Fibroblast of the aortic adventitia (primary cell): ENCODE data around the gene SIK2. TPM values are rescaled to one million over a fixed set of nuclear protein-coding genes. Genes with fewer than 3 reads are reported as not detected.

Experiments used
- DNase-seq: peaks from one replicate; pipeline ENCODE4 v3.0.0-alpha.2; 2010; ENCODE audit warnings: low read depth
- H3K4me3 ChIP-seq: 2 replicates; pipeline ENCODE4 v1.5.1; 2011; ENCODE audit warnings: low read depth, mild to moderate bottlenecking, control low read depth, low read length, moderate library complexity
- total RNA-seq: library from RNA; depleted of rRNA; stranded (reverse); fragments of >200 nt; gene quantifications from 2 replicates; pipeline ENCODE4 v1.2.3, GENCODE V29; 2012; ENCODE audit warnings: low replicate concordance
- TF ChIP-seq, protein P1 (sequence below): IDR thresholded peaks from 2 replicates; pipeline ENCODE4 v1.5.1; 2011; ENCODE audit warnings: mild to moderate bottlenecking, low read length, control low read depth, inconsistent platforms; ENCODE audit not compliant: insufficient read depth

The SIK2 gene
- total RNA-seq, 1 donor = 16.6 TPM

DNA sequence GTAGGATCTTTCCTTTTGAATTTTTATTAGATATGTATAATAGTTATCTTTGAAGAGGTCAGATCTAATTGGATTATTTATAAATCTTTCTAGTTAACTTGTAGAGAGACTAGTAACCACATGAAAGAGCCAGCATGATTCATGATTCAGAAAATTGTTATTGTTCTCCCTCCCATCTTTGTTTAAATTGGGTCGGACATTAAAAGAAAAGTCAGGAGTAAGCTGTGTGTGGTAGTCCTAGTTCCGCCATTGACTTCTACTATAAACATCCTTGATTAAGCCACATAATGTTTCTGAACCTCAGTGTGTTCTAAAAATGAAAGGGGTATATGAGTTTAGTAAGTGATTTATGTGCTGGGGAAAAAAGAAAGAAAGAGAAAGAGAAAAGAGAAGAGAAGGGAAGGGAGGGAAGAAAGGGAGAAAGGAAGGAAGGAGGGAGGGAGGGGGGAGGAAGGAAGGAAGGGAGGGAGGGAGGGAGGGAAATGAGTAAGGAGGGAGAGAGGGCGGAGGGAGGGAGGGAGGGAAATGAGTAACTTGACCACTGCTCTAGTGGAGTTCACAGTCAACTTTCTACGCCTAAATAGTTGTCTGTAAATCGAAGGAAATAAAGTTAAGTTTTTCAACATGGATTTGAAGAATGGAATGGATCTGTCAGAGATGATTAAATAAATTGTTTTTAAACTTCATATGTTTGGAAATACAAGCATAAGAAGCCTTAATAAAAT, 32.9 kb downstream of the SIK2 start:
- TF ChIP-seq, protein P1, sequence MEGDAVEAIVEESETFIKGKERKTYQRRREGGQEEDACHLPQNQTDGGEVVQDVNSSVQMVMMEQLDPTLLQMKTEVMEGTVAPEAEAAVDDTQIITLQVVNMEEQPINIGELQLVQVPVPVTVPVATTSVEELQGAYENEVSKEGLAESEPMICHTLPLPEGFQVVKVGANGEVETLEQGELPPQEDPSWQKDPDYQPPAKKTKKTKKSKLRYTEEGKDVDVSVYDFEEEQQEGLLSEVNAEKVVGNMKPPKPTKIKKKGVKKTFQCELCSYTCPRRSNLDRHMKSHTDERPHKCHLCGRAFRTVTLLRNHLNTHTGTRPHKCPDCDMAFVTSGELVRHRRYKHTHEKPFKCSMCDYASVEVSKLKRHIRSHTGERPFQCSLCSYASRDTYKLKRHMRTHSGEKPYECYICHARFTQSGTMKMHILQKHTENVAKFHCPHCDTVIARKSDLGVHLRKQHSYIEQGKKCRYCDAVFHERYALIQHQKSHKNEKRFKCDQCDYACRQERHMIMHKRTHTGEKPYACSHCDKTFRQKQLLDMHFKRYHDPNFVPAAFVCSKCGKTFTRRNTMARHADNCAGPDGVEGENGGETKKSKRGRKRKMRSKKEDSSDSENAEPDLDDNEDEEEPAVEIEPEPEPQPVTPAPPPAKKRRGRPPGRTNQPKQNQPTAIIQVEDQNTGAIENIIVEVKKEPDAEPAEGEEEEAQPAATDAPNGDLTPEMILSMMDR = no peak
- H3K4me3 ChIP-seq = no peak overlapping the region
- DNase-seq = peak; percentile 44

DNA sequence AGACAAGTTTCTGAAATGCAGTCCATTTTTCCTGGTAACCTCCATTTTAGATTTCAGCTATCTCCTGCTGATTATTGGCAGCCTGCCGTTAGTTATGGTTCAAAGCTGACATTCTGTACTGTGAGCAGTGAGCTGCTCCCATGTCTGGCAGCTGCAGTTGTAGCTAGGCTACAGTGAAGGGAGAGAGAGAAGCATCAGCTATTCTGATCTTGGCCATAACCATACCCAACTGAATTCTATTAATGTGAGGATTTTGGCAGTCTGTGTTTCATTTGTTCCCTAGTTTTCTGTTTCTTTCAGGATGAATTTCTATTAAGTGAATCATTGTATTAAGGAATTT, 33.4 kb downstream of the SIK2 start:
- peak; percentile 93 for DNase-seq
- no peak overlapping the region for H3K4me3 ChIP-seq

DNA sequence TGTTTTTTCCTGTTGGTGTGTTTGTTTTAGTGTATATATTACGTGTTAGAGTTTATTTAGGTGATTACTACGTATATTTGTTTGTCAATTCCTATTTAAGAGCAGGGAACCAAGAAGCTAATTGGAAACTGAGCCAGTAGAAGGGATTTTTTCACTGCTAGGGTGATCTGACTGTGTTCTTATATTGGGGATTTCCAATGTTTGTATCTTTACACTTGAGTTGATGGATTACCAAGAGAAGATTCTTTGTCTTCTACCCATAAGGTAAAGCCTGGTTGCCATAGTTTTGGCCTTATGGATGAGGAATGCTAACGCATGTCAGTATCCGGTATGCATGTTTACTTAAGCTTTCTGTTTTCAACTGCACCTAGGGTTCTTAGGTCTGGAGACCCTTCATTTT, 35.6 kb downstream of the SIK2 start:
- TF ChIP-seq, protein P1 = no peak
- no peak overlapping the region for H3K4me3 ChIP-seq
- DNase-seq = no peak

More for the DNA sequence above, 33.4 kb downstream of the SIK2 start:
- TF ChIP-seq, protein P1 = no peak

DNA sequence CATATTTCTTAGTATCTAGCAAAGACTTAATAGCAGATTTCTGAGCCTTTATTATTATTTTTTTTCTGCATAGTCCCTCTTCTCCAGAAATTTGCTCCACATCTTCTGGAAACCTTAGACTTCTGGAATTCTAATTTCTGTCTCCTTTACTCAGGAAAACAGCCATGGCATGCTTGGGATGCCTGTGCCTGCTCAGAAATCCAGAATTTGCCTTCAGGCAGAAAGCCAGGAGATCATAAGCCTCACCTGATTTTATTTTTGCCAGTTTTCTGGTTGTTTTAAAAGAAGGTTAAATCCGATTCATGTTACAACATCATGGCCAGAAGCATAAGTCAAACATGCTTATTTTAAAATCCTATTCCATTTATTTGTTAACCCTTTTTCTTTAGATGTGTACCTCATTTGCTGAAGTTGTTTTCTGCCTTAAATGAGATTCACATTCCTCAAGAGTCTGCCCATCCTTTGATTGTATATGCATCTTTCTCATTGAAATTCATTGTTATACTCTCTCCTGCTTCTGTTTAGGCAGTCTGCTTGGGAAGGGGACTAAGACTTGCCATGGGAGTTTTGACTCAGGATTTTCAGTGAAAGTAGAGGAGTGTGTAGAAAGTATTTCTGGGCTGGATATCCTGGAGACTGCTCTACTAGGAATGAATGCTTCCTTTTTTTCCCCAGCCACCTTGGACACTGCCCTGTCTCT, 37.1 kb downstream of the SIK2 start:
- TF ChIP-seq, protein P1 = no peak
- H3K4me3 ChIP-seq = no peak overlapping the region
- peak; percentile 27 for DNase-seq

DNA sequence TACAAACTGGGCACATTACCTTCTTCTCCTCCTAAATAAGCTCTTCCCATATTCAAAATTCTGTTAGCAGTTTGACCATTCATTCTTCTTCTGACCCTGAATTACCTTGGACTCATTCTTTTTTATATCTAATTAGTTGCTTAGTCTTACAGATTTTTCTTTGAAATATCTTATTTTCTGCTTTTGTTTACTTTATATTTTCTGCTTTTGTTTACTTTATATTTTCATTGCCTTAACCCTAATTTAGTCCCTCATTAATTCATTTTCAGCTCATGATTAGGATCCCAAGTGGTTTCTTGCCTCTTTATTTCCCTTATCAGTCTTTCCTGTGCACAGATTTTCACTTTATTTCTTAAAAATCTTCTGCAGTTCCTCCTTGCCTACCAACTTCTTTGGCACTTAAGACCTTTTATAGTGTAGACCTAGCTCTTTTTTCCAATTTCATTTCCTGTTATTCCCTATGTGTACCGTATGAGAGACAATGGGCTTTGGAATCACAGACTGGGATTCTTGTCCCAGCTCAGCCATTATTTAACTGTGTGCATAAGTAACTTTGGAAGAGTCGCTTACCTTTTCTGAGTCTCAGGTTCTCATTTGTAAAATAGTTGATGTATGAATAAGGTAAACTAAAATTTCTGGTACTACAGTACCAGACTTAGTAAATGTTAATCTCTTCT, 39.2 kb downstream of the SIK2 start:
- H3K4me3 ChIP-seq = no peak overlapping the region
- TF ChIP-seq, protein P1 = no peak
- DNase-seq = no peak

DNA sequence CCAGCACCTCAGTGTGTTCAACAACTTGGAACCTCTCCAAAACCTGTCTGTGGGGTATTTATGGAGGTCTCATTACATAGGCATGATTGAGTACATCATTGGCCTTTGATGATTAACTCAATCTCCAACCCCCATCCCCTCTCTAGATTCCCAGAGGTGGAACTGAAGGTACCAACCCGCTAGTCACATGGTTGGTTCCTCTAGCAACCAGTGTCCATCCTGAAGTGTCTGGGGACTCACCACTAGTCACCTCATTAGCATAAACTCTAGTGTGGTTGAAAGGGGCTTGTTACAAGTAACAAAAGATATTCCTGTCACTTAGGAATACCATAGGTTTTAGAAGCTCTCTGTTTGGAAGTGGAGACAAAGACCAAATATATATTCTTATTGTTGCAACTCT, 40.3 kb downstream of the SIK2 start:
- DNase-seq = no peak
- TF ChIP-seq, protein P1 = no peak
- H3K4me3 ChIP-seq = no peak overlapping the region
